ENCODE measurements around the gene EPB41L5.

The EPB41L5 gene

DNA sequence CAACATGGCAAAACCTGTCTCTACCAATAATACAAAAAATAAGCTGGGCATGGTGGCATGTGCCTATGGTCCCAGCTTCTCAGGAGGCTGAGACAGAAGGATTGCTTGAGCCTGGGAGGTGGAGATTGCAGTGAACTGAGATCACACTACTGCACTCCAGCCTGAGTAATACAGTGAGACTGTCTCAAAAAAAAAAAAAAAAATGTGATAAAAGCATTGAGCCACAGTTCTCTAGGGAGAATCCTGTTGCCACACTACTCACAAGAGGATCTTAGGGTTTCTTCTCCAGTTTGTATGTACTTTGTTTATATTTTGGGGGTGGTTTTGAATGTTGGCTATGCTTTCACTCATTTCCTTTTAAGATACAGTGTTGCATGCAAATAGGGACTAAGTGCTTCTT, 148.3 kb downstream of the EPB41L5 start:
- FAIRE-seq (no peak), DNase-seq (ENCODE audit: insufficient read length) (no peak)
- TF ChIP-seq POLR2AphosphoS5 (IDR thresholded peaks at IDR 0.05; ENCODE audit: low read depth, low read length) (no peak), TAF1 (IDR thresholded peaks at IDR 0.05; ENCODE audit: borderline replicate concordance, low read depth, low read length) (no peak), POLR2A (IDR thresholded peaks at IDR 0.05; ENCODE audit: low read depth, low read length) (no peak)

DNA sequence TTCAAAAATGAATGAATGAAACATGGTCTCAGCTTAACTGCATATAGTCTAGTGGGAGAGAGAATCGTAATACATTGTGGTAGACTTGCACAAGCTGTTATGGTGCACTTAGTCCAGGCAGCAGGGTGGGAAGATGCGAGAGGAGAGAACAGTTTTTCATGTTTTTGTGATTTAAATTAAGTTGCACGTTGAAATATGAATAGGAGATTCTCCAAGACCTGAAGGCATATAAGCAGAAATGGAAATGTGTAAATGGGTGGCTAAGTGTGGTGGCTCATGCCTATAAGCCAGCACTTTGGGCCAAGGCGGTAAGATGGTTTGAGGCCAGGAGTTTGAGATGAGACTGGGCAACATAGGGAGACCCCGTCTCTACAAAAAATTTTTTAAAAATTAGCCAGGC, 149.8 kb downstream of the EPB41L5 start:
- TF ChIP-seq POLR2AphosphoS5 (IDR thresholded peaks at IDR 0.05; ENCODE audit: low read depth, low read length): no peak
- DNase-seq (ENCODE audit: insufficient read length) (no peak), FAIRE-seq (no peak)

DNA sequence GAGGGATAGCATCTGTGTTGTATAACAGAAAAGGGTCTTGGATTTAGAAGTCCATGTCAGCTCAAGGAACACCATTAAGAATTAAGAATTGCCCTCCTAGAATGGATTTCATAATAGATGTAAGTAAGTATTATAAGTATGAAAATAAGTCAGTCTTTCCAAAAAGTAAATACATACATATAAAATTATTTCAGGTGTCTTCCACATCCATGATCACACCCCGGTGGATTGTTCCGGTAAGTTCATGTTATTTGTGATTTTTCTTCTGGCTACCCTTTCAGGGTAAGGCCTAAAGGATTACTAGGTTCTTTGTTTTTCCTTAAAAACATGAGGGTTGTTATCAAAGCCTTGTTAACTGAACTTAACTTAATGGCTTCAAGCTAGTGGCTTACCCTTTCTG, 154.4 kb downstream of the EPB41L5 start:
- FAIRE-seq: no peak
- no peak for DNase-seq (ENCODE audit: insufficient read length)
- TF ChIP-seq TAF1 (IDR thresholded peaks at IDR 0.05; ENCODE audit: borderline replicate concordance, low read depth, low read length) (no peak), POLR2AphosphoS5 (IDR thresholded peaks at IDR 0.05; ENCODE audit: low read depth, low read length) (no peak), POLR2A (IDR thresholded peaks at IDR 0.05; ENCODE audit: low read depth, low read length) (no peak)

DNA sequence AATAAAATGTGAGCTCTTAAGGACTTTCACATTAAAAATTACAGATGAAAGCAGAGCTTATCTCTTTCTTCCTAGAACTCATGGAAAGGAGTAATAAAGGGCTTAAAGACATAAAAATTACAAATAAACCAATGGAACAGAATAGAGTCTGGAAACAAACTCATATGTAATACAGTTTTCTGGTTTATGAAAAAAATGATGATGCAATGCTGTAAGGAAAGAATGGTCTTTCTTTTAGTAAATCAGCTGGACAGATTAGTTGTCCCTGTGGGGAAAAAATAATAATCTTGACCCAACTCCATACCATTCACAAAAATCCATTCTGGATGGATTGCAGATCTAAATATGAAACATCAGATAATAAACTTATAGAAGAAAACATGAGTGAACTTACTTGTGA, 156.1 kb downstream of the EPB41L5 start:
- TF ChIP-seq POLR2AphosphoS5 (IDR thresholded peaks at IDR 0.05; ENCODE audit: low read depth, low read length) (no peak), POLR2A (IDR thresholded peaks at IDR 0.05; ENCODE audit: low read depth, low read length) (no peak), TAF1 (IDR thresholded peaks at IDR 0.05; ENCODE audit: borderline replicate concordance, low read depth, low read length) (no peak)
- no peak for FAIRE-seq
- DNase-seq (ENCODE audit: insufficient read length): no peak

DNA sequence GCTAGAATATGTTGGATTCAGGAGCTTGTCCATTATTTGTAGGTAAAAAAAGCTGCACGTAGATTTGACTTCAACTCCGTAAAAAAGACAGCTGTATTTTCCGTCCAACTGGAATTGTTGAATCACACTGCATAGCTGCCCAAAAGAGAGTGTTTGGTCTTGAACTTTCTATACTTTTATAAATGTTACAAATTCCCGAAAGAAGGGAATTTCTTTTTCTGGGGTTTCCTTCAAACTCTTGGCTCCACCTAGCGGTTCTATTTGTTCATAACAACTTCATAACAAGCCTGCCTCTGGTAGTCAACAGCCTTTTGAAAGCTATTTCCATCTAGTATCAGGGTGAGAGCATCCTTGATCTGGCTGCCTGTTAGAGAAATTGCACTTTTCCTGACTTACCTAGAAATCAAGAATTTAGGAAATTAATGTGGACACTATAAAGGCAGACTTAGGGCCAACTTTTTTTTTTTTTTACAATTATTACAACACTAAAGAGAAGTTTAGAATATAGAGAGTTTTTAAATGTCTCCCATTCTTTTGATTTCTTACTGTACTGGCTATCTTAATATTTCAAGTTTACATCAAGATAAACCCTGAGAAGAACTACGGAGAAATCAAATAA, 162.2 kb downstream of the EPB41L5 start:
- FAIRE-seq (peak; percentile 40), DNase-seq (ENCODE audit: insufficient read length) (no peak)
- TF ChIP-seq TAF1 (IDR thresholded peaks at IDR 0.05; ENCODE audit: borderline replicate concordance, low read depth, low read length) (no peak), POLR2AphosphoS5 (IDR thresholded peaks at IDR 0.05; ENCODE audit: low read depth, low read length) (no peak), POLR2A (IDR thresholded peaks at IDR 0.05; ENCODE audit: low read depth, low read length) (no peak)

DNA sequence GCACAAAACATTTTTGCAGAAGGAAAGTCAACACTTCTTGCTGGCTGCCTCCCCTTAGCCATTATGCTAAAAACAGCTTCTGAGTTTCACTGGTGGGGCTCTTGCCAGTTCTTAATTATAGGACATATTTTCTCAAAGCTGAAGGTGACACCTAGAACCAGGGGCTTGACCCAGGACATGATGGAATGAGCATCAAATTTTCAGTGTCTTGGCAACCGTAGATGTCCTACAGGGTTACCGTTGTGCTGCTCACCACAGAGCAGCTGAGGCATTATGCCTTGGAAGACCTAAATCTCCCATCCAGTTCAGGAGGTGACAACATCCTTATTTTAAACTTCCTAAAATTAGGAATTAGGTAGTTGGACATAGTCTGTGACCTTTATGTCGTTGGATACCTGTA, 163.6 kb downstream of the EPB41L5 start:
- DNase-seq (ENCODE audit: insufficient read length): no peak
- no peak for TF ChIP-seq POLR2A (IDR thresholded peaks at IDR 0.05; ENCODE audit: low read depth, low read length)
- no peak for TF ChIP-seq POLR2AphosphoS5 (IDR thresholded peaks at IDR 0.05; ENCODE audit: low read depth, low read length)
- no peak for TF ChIP-seq TAF1 (IDR thresholded peaks at IDR 0.05; ENCODE audit: borderline replicate concordance, low read depth, low read length)
- FAIRE-seq: peak; percentile 5

DNA sequence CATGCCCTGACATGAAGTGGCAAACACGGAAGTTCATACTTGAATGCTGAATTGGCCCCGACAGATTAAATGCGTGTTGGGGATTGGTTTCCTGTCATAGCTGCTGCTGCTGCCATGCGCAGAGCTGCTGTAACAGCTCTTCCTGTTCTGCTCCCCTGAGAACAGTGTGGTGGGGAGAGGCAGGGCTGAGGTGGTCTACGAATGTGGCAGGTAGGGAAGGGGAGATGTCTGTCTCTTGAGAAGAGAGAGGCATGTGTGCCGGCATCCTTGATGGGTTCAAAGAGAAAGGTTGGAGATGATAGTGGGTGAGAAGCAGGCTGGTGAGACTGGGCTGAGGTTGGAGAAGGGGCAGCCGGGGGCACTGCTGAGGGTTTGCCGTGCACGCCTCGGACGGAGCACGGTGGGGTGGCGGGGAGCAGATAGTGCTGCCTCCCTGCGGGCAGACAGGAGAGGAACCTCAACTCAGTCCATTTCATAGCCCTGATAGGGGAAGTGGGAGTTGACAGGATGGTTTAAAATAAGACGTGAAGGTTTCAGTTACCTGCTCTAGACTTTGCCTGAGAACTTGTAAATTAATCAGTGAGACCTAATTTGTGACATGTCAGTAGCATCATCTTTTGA, 164.2 kb downstream of the EPB41L5 start:
- TF ChIP-seq TAF1 (IDR thresholded peaks at IDR 0.05; ENCODE audit: borderline replicate concordance, low read depth, low read length) (peak; percentile 59; the same call in 1 of the 2 replicates), POLR2AphosphoS5 (IDR thresholded peaks at IDR 0.05; ENCODE audit: low read depth, low read length) (peak; percentile 85), POLR2A (IDR thresholded peaks at IDR 0.05; ENCODE audit: low read depth, low read length) (peak; percentile 90)
- FAIRE-seq: peak; percentile 96
- peak; percentile 56 for DNase-seq (ENCODE audit: insufficient read length)

DNA sequence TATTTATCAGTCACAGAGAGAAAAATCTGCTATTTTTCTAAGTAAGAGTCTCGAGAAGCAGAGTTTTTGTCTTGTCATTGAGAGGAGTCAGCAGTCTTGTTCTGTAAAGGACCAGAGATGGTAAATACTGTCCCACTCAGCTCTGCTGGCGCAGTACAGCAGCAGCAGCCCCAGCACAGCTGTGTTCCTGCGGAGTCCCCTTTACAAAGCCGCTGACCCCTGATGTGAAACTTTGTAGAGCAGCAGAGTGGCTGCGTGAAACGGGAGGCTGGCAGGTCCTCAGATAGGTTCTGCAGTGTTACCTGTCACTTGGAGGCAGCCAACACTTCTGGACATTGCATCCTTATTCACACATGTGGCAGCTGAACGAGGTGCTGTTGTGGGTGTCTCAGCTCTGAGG, 165.1 kb downstream of the EPB41L5 start:
- TF ChIP-seq POLR2AphosphoS5 (IDR thresholded peaks at IDR 0.05; ENCODE audit: low read depth, low read length) (no peak), POLR2A (IDR thresholded peaks at IDR 0.05; ENCODE audit: low read depth, low read length) (no peak), TAF1 (IDR thresholded peaks at IDR 0.05; ENCODE audit: borderline replicate concordance, low read depth, low read length) (no peak)
- FAIRE-seq (peak; percentile 30), DNase-seq (ENCODE audit: insufficient read length) (no peak)

DNA sequence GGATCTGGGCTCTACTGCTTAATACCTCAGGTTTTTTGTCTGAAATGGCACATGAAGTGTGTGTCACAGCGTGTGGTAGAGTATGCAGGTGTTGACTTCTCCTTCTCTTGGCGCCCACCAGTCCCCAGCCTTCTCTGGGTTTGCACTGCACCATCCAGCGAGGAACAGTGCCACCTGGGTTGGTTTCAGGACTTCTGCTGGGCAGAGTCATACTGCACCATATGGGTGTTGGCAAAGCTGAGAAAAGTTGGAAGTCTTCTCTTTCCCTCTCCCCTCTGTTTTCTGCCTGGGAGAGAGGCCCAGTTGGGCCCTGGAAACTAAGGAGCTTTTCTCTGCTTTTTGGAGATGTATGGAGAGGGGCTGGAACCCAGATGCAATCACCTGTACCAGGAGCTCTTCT, 166.5 kb downstream of the EPB41L5 start:
- no peak for DNase-seq (ENCODE audit: insufficient read length)
- TF ChIP-seq TAF1 (IDR thresholded peaks at IDR 0.05; ENCODE audit: borderline replicate concordance, low read depth, low read length): no peak
- TF ChIP-seq POLR2A (IDR thresholded peaks at IDR 0.05; ENCODE audit: low read depth, low read length): no peak
- TF ChIP-seq POLR2AphosphoS5 (IDR thresholded peaks at IDR 0.05; ENCODE audit: low read depth, low read length): no peak
- FAIRE-seq: no peak

DNA sequence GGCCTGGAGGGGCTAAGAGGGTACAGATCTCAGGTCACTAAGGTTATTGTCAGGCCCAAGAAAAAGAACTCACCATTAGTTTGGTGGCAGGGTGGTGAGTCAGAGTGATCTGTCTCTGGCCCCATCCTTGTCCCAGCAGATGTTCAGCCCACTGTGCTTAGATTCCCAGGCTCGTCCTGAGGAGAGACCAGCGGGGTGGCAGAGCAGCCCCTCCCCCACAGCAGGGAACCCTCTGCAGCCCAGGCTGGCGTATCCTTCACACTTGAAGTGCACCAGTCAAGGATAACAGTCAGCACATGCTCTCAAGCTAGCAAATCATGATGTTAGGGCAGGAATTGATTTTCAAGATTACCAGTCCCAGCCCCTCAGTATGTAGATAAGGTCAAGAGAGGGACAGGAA, 167.2 kb downstream of the EPB41L5 start:
- FAIRE-seq (no peak), DNase-seq (ENCODE audit: insufficient read length) (no peak)
- TF ChIP-seq TAF1 (IDR thresholded peaks at IDR 0.05; ENCODE audit: borderline replicate concordance, low read depth, low read length) (no peak), POLR2A (IDR thresholded peaks at IDR 0.05; ENCODE audit: low read depth, low read length) (no peak), POLR2AphosphoS5 (IDR thresholded peaks at IDR 0.05; ENCODE audit: low read depth, low read length) (no peak)

DNA sequence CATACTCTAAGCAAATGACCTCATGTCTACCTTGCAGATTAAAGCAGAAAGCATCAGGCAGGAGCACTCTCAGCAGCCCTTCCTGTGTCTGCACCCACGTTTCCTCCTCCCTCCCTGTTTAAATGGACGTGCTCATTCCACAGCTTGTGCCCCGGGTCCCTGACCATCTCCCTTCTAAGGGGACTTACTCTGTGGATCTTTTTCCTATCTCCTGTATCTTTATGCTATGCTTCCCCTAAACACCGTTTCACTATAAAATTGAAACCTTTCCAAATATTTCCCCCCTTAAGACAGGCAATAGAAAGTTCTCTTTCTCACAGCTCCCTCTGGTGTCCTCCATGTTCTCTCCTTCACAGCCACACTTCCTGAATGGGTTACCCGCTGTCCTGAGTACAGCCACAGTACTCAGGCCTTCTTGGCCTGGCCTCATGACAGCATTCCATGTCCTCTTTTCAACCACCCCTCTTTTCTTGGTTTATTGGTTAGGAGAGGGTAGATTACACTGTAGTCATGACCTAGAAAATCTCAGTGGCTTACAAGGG, 169.2 kb downstream of the EPB41L5 start:
- no peak for DNase-seq (ENCODE audit: insufficient read length)
- TF ChIP-seq POLR2A (IDR thresholded peaks at IDR 0.05; ENCODE audit: low read depth, low read length): no peak
- no peak for TF ChIP-seq POLR2AphosphoS5 (IDR thresholded peaks at IDR 0.05; ENCODE audit: low read depth, low read length)
- TF ChIP-seq TAF1 (IDR thresholded peaks at IDR 0.05; ENCODE audit: borderline replicate concordance, low read depth, low read length): no peak
- peak; percentile 9 for FAIRE-seq

DNA sequence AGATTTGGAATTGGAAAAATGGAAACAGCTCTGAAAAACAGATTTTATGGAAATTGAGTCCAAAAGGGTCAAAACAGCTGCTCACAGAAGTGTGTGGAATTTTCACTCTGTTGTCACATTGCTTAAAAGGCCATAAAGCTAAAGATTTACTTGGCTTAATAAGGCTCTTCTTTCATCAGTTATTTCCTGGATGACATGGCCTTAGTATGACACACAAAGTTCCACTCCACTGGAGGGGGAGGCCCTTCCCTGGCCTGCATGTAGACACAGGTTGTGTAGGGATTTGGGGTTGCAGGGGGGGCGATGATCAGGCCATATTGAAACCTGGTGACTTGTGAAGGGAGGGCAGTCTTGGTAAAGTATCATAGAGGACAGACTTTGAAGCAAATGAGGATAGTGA, 176.3 kb downstream of the EPB41L5 start:
- DNase-seq (ENCODE audit: insufficient read length): no peak
- no peak for TF ChIP-seq TAF1 (IDR thresholded peaks at IDR 0.05; ENCODE audit: borderline replicate concordance, low read depth, low read length)
- TF ChIP-seq POLR2A (IDR thresholded peaks at IDR 0.05; ENCODE audit: low read depth, low read length): no peak
- TF ChIP-seq POLR2AphosphoS5 (IDR thresholded peaks at IDR 0.05; ENCODE audit: low read depth, low read length): no peak
- no peak for FAIRE-seq
